Activated naive CD8-positive, alpha-beta T cell treated with anti-CD3 and anti-CD28 coated beads, Interleukin-2, amount 50 U/mL, for 24 hours (primary cell): ENCODE results near the gene KCNJ12.
"Not testable (repeated sequence)": the region's sequence is repeated elsewhere in the genome, so short reads cannot be mapped to it uniquely, and the experiment has no call there.

Source experiments
- ATAC-seq: fragments of 150-1000 bp; cut with Tn5 transposase; one replicate; pipeline ENCODE4 v1.10.0; 2021
- DNase-seq: peaks from one replicate; pipeline ENCODE4 v3.0.0; 2021
- H3K27ac Mint-ChIP-seq: one replicate; pipeline ENCODE4 v1.8.0; 2021; ENCODE audit warnings: mild to moderate bottlenecking, mixed read lengths
- H3K27me3 Mint-ChIP-seq: one replicate; pipeline ENCODE4 v1.8.0; 2021; ENCODE audit warnings: mixed read lengths
- H3K36me3 Mint-ChIP-seq: one replicate; pipeline ENCODE4 v1.8.0; 2021; ENCODE audit warnings: low read depth, mixed read lengths
- H3K4me1 Mint-ChIP-seq: one replicate; pipeline ENCODE4 v1.8.0; 2021; ENCODE audit warnings: mixed read lengths
- H3K4me3 Mint-ChIP-seq: one replicate; pipeline ENCODE4 v1.8.0; 2021; ENCODE audit warnings: mild to moderate bottlenecking, moderate library complexity, mixed read lengths
- H3K9me3 Mint-ChIP-seq: one replicate; pipeline ENCODE4 v1.8.0; 2021; ENCODE audit warnings: mixed read lengths

The KCNJ12 gene

DNA sequence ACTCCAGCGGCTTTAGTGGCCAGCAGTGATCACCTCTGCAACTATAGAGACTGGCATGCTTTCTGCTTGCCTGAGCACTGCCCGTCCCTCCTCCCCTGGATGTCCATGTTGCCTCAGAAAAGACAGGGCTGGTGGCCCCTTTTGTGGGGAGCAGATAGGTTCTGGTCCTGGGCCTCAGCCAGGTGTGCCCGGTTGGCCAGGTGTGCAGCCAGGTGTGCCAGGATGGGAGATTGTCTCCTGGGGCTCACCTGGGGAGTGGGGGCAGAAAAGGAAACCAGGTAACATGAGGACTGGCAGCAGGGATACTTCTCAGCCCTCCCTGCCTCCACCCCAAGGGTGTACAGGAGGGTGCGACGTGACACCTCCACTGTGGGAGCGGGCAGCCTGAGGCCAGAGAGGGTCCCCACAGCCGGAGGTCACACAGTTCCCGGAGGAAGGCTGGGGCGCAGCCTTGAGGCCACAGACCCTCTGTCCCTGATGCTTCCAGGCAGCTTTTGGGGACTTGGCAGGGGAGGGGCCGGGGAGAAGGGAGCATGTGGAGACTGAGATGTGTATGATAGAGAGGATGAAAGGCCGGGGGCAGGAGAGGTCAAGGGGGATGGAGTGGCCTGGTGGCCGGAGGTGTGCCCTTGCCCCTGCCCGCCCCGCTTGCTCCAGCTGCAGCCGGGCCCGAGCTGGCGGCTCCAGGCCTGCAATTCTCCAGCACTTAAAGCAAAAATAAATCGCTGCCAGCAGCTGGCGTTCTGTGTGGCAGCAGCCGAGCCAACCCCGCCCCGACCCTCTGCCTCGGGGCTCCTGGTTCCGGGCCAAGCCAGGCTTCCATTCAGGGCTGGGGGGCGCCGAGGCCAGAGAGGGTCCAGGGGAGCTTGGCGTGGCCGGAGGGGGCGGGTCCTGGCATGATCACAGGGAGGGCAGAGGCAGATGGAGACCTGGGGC is 6.7 kb downstream of the KCNJ12 start:
- Mint-ChIP-seq H3K36me3 (no peaks in the 10 kb centered on the region), H3K4me3 (no peak overlapping the region), H3K27ac (no peak overlapping the region), H3K4me1 (peaks cover under 1% of the 10 kb centered on the region), H3K9me3 (no peaks in the 10 kb centered on the region), H3K27me3 (peaks cover 4% of the 10 kb centered on the region)
- no peak for ATAC-seq
- no peak for DNase-seq

DNA sequence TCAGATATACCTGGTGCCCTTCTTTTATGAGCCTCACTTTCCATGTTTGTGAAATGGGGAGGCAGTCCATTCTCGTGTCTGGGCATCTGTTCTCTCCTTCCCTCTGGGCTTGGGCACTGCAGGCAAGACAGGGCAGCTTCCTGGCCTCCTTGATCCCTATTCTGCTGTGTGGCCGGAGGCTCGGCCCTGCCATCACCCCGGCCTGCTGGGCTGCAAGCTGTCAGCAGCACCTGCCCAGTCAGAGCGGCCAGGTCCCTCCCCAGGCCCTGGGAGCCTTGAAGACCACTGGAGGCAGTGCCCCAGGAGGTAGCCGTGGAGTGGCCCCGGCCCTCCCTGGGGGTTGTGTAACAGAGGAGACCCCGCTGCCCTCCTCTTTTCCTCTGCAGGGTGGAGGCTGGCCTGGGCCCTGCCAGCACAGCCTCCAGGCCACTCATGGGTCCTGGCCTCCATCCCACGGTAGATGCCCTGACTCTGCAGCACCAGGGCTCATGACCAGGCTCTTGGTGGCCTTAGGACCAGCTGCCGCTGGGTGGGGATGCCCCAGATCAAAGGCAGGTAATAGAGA is 9.2 kb downstream of the KCNJ12 start:
- ATAC-seq (no peak), DNase-seq (no peak)
- Mint-ChIP-seq H3K4me1 (peaks cover 3% of the 10 kb centered on the region), H3K36me3 (no peaks in the 10 kb centered on the region), H3K9me3 (no peaks in the 10 kb centered on the region), H3K4me3 (no peak overlapping the region), H3K27ac (no peak overlapping the region), H3K27me3 (no peaks in the 10 kb centered on the region)

DNA sequence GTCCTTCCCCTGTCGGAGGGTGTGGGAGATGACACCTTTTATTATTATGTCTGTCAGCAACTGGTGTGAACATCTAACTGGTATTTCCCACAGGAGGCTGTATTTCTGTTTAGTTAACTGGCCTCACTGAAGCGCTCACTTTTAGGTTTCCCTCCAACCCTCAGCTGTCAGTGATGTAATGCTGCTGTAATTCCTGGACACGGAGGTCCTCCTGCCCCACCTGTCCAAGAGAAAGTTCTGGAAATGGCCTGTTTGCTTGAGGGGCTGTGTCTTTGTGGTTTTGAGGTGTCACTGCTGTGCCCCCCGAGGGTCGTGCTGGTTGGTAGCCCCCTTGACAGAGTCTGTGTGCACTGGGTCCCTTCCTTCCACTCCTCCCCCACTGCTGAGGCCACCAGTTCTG is 11.5 kb downstream of the KCNJ12 start:
- Mint-ChIP-seq H3K27ac (no peak overlapping the region), H3K9me3 (no peaks in the 10 kb centered on the region), H3K4me1 (peaks cover 3% of the 10 kb centered on the region), H3K27me3 (peaks cover 7% of the 10 kb centered on the region), H3K4me3 (no peak overlapping the region), H3K36me3 (no peaks in the 10 kb centered on the region)
- ATAC-seq (no peak), DNase-seq (no peak)

DNA sequence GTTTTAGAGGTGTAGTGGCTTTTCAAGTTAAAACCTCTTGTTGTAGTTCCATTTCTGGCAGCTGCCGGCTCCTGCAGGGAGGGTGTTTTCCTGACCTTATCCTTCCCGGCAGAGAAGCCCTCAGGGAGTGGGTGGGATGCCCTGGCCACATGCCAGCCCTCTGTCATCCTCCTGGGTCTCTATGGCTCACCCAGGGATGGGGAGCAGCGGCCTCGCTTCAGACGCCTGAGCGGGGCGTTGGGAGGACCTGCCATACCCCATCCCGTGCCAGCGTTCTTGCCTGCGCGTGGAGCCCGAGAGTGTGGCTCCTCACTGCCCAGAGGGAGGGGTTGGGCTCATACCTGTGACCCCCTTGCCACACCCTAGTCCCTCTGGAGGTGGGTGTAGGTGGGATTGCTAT is 11.9 kb downstream of the KCNJ12 start:
- H3K27ac Mint-ChIP-seq: no peak overlapping the region
- H3K9me3 Mint-ChIP-seq: no peaks in the 10 kb centered on the region
- H3K4me1 Mint-ChIP-seq: peaks cover 3% of the 10 kb centered on the region
- H3K27me3 Mint-ChIP-seq: peaks cover 8% of the 10 kb centered on the region
- DNase-seq (no peak), ATAC-seq (no peak)
- no peak overlapping the region for H3K4me3 Mint-ChIP-seq
- H3K36me3 Mint-ChIP-seq: no peaks in the 10 kb centered on the region

DNA sequence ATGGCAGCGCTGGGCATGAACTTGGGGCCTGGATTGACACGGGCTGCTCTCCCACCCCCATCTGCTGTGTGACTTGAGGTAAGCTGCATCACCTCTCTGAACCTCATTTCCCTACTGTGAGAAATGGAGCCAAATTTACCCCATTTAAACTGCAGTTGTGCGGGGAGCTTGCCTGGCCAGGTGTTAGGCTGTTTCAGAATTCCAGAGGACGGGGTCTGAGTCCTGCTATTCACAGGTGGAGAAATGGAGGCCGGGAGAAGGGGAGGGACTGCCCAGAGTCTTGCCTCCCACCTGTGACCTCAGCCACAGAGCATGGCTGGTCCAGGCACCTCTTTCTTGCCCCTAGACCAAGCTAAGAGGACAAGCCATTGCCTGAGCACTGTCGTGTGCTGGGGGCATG is 12.8 kb downstream of the KCNJ12 start:
- Mint-ChIP-seq H3K27ac (no peak overlapping the region), H3K4me3 (no peak overlapping the region)

DNA sequence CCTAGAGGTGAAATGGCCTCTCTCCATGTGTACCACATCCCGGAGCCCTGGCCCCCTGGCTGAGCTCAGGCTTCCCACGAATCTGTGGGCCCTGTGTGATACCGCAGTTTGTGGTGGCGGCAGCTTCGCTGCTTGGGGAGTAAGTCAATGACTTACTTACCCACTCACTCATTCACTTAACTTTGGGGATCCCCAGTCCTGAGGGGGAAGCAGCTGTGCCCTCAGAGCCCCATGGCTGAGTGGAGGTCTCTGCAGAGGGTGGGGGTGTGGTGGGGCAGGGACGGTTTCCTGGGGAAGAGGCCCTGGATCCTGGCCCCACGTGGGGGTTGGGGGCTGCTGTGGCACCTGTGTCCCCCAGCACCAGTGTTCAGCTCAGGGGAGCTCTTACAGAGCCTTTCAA is 13.2 kb downstream of the KCNJ12 start:
- H3K27ac Mint-ChIP-seq: no peak overlapping the region
- DNase-seq: no peak
- no peaks in the 10 kb centered on the region for H3K36me3 Mint-ChIP-seq
- peaks cover 8% of the 10 kb centered on the region for H3K27me3 Mint-ChIP-seq
- H3K4me1 Mint-ChIP-seq: peaks cover 3% of the 10 kb centered on the region
- ATAC-seq: peak; percentile 42
- H3K4me3 Mint-ChIP-seq: no peak overlapping the region
- no peaks in the 10 kb centered on the region for H3K9me3 Mint-ChIP-seq

More for the DNA sequence above, 12.8 kb downstream of the KCNJ12 start:
- ATAC-seq (no peak), DNase-seq (no peak)
- peaks cover 3% of the 10 kb centered on the region for H3K4me1 Mint-ChIP-seq
- no peaks in the 10 kb centered on the region for H3K36me3 Mint-ChIP-seq
- no peaks in the 10 kb centered on the region for H3K9me3 Mint-ChIP-seq
- H3K27me3 Mint-ChIP-seq: peaks cover 8% of the 10 kb centered on the region

DNA sequence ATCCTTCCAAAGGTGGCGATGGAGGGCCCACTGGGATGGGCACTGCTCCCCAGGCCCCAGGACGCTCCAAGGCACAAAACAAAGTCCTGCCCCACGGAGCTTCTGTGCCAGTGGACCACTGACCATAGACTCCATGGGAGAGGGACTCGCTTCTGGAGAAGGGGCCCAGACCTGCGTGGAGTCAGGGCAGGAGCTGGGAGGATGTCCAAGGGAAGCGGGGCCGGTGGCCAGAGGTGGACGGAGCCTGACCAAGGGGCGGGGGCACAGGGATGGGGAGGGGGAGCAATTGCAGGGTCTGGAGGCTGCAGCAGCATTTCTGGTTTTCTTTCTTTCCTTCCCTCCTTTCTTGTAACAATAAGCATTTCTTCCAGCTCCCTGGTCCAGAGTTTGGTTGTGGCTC is 14.1 kb downstream of the KCNJ12 start:
- H3K4me1 Mint-ChIP-seq: peaks cover 3% of the 10 kb centered on the region
- H3K9me3 Mint-ChIP-seq: no peaks in the 10 kb centered on the region
- H3K27me3 Mint-ChIP-seq: peaks cover 8% of the 10 kb centered on the region
- no peak for DNase-seq
- H3K27ac Mint-ChIP-seq: no peak overlapping the region
- no peak for ATAC-seq
- H3K36me3 Mint-ChIP-seq: no peaks in the 10 kb centered on the region
- no peak overlapping the region for H3K4me3 Mint-ChIP-seq

DNA sequence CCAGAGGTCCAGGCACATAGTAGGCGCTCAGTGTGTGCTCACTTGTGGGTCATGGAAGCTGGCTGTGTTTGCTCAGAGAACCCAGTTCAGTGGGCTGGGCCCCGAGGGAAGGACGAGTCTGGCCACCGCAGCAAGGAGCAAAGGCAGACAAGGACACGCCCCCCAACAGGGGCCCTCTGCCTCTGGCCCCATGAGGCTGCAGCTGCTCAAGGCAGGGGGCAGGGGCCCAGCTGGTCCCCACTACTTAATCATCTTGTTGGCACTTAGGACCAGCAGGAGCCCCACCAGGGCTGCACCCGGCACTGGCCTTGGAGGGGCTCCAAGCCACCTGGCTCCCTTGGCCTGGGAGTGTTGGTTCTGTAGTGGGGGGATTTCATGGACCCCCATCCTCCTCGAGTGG is 16.1 kb downstream of the KCNJ12 start:
- no peaks in the 10 kb centered on the region for H3K9me3 Mint-ChIP-seq
- no peaks in the 10 kb centered on the region for H3K36me3 Mint-ChIP-seq
- H3K4me1 Mint-ChIP-seq: peaks cover 3% of the 10 kb centered on the region
- no peak overlapping the region for H3K27ac Mint-ChIP-seq
- peaks cover 8% of the 10 kb centered on the region for H3K27me3 Mint-ChIP-seq
- no peak overlapping the region for H3K4me3 Mint-ChIP-seq
- DNase-seq: no peak
- ATAC-seq: no peak

DNA sequence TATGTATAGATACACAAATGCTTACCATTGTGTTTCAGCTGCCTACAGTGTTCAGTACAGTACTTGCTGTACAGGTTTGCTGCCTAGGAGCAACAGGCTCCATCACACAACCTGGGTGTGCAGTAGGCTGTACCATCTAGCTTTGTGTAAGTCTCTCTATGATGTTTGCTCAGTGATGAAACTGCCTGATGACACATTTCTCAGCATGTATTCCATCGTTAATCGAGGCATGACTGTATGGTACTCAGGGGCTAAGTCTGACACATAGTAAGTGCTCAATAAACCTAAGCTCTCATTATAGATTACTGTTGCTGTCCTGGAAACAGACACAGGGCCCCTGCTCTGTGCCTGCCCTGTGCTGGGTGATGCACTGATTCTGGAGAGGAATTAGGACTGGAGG is 18.1 kb downstream of the KCNJ12 start:
- Mint-ChIP-seq H3K9me3 (no peaks in the 10 kb centered on the region), H3K36me3 (no peaks in the 10 kb centered on the region), H3K4me3 (no peak overlapping the region), H3K4me1 (peaks cover 3% of the 10 kb centered on the region), H3K27ac (no peak overlapping the region), H3K27me3 (peaks cover 8% of the 10 kb centered on the region)
- ATAC-seq (no peak), DNase-seq (no peak)

DNA sequence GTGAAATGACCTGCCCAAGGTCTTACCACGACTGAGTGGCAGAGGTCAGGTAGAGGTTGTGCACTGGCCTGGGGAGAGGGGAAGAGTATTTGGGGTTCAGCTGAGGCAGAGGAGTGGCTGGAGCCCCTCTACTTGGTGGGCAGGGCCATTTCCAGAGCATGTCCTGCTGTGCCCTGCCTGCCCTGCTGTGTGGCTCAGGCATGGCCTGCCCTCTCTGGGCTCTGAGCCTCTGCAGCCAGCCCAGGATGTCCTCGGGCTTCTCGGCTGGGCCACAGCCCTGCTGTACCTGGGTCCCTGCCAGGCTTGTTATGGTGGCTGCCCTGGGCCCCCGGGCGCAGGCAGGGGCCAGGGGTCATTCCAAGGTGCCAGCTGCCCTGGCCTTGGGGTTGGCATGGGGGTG is 19.6 kb downstream of the KCNJ12 start:
- Mint-ChIP-seq H3K27ac (no peak overlapping the region), H3K9me3 (no peaks in the 10 kb centered on the region), H3K36me3 (no peaks in the 10 kb centered on the region), H3K4me1 (no peaks in the 10 kb centered on the region), H3K4me3 (no peak overlapping the region), H3K27me3 (peaks cover 8% of the 10 kb centered on the region)
- ATAC-seq (no peak), DNase-seq (no peak)

DNA sequence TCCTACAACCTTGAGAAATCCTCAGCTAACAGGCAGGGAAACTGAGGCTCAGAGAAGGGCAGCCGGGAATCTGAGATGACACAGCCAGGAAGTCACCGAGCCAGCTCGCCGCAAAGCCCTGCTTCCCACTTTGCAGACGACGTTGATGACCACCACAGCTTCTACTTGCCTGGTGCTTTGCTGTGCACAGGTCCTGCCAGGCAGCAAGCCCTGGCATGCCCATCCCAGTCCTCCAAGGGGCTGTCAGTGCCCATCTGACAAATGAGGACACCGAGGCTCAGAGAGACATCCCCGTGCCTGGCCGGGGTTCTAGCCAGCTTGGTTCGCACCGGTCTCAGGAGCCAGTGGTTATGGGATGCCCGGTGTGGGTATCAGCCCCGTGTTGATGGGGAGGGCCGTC is 20.1 kb downstream of the KCNJ12 start:
- Mint-ChIP-seq H3K36me3 (no peaks in the 10 kb centered on the region), H3K4me1 (no peaks in the 10 kb centered on the region), H3K27ac (no peak overlapping the region), H3K4me3 (no peak overlapping the region), H3K9me3 (no peaks in the 10 kb centered on the region), H3K27me3 (peaks cover 8% of the 10 kb centered on the region)
- no peak for ATAC-seq
- no peak for DNase-seq

DNA sequence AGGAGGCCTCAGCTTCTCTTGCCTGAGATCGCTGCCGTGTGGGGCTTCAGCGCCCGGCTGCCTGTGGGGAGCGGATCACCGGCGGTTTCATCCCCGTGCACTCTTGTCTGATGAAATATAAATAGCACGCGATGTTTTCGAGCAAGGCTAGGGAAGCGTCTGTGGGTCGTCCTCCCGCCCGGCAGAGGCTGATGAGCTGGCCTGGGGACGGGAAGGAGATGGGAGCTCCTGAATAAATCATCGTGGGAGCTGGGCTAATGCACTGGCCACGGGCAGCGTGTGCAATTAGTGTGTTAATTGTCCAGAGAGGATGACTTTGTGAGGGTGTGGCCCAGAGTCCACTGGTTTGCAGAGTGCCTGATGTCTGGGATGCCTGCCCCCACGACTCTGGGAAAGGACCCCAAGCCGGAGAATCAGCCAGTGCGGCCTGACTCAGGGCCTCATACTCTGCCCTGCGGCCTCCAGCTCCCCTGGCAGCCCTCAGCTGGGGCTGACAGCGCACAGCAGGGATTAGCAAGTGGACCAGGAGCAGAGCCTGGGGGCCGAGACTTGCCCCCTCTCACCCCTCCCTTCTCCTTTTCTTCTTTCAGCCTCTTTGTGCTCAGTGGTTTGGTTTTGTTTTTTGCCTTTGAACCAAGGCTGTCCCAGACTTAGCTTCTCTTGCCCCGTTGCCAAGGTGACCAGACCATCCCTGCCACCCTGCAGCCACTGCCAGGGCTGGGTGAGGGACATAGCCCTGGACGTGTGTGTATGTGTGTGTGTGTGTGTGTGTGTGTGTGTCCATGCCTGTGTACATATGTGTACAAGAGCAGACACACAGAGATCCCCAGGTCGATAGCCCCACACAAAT is 21.4 kb downstream of the KCNJ12 start:
- no peak for DNase-seq
- no peaks in the 10 kb centered on the region for H3K9me3 Mint-ChIP-seq
- peaks cover 1% of the 10 kb centered on the region for H3K27me3 Mint-ChIP-seq
- no peak for ATAC-seq
- H3K4me1 Mint-ChIP-seq: no peaks in the 10 kb centered on the region
- no peaks in the 10 kb centered on the region for H3K36me3 Mint-ChIP-seq
- H3K4me3 Mint-ChIP-seq: no peak overlapping the region
- no peak overlapping the region for H3K27ac Mint-ChIP-seq

DNA sequence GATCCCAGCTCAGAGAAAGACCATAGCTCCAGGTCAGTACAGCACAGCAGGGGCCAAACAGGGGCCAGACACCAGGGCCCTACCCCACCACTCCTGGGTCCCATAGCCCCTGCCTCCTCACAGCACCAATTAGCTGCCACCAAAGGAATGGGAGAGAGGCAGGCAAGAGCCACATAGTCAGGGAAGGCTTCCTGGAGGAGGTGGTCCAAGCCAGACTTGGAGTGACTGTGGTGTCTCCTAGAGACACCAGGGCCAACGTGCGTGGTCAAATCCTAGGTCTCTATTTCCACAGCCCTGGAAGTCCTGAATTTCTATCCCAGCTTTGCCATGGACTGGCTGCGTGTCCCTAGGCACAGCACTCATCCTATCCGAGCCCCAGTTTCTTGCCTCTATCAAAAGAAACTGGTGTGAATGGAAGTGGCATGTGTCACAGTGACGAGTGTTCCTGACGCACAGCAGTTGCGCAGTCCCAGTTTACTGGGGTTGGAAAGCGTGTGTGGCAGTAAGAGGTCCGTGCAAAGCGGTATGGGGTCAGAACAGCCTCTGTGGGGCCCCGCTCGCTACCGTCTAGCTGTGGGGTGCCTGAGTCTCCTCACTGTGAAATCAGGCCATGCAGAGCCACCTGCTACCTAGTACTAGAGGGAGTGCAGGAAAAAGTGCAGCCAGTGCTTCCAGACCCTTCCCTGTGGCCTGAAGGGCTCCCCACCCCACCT is 23.5 kb downstream of the KCNJ12 start:
- Mint-ChIP-seq H3K36me3 (no peaks in the 10 kb centered on the region), H3K4me1 (no peaks in the 10 kb centered on the region), H3K4me3 (no peak overlapping the region), H3K9me3 (no peaks in the 10 kb centered on the region), H3K27me3 (no peaks in the 10 kb centered on the region), H3K27ac (no peak overlapping the region)
- DNase-seq (no peak), ATAC-seq (no peak)

DNA sequence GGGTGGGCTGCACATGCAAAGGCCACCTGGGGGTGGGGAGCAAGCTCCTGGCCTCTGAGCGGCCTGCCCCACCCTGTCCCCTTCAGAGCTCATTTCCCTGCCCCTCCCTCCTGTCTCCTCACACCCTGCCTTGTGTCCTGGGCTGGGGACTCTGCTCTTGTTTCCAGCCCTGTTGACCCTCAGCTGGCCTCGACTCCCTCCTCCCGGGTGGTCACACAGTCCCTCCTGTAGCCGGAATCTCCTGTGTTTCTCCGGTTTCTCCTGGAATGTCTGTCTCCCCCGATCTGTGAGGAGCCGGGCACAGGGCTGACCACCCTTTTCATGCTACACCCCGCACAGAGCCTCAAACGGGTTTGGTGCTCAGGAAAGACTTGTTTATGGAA is 24.0 kb downstream of the KCNJ12 start:
- not testable (repeated sequence) for H3K9me3 Mint-ChIP-seq, H3K27ac Mint-ChIP-seq, H3K36me3 Mint-ChIP-seq, H3K4me3 Mint-ChIP-seq, H3K4me1 Mint-ChIP-seq, H3K27me3 Mint-ChIP-seq, DNase-seq, ATAC-seq
